Spleen (tissue), 10 donors: ENCODE data around the gene CDADC1. TPM values are rescaled to one million over a fixed set of nuclear protein-coding genes. Genes with fewer than 3 reads are reported as not detected.

ENCODE experiments used
- polyA plus RNA-seq, 3 donors: library from polyadenylated mRNA; stranded (reverse); fragments of 200-250 nt; gene quantifications; one replicate each; pipeline ENCODE4 v1.2.1, GENCODE V29; 2013
- total RNA-seq, 7 donors: library from RNA; depleted of rRNA in 3 of 7; stranded (reverse); fragments of >200 nt in 3 of 7; fragmentation: NEBNext Ultra II Directional in 4 of 7; extraction: Animal tissue kit (Norgen Biotek cat#: 25700) in 4 of 7; gene quantifications; one replicate each; pipeline versions ENCODE4 v1.1.0 to v1.2.1, GENCODE V29; 2016 to 2021
- donor health status: healthy with polysubstance abuse.
- donor health status: DM: no; HTN: no; CAD: no; lungs with moderate emphysema.
- donor health status: DM: no; HTN: no; CAD: no.
- donor health status: Bipolar disorder and iron deficiency.
- donor health status: healthy.
- donor health status: DM: no; HTN: no; CAD: no.
- donor health status: DM: yes; HTN: yes; CAD: no.

CDADC1 gene
- total and polyA plus RNA-seq, 10 donors, result 3.3 to 15.5 (median 10.8) TPM

Other genes starting within 250 kb of the CDADC1 start
- gene MLNR, start 27.6 kb upstream of the CDADC1 start, total RNA-seq, result under 1 TPM in 2 of 7 donors, not detected in 5; 0.37 to 0.40 TPM
- gene MLNR, start 27.6 kb upstream of the CDADC1 start, polyA plus RNA-seq, result not detected
- 1 to 10 TPM; 5.0 to 7.5 (median 6.2) TPM for gene CAB39L, start 196.1 kb downstream of the CDADC1 start, total RNA-seq
- 1 to 10 TPM; 1.6 to 3.2 (median 2.0) TPM for gene CAB39L, start 196.1 kb downstream of the CDADC1 start, polyA plus RNA-seq
- 10 to 100 TPM; 18.7 to 26.7 (median 21.9) TPM for gene SETDB2, start 196.3 kb downstream of the CDADC1 start, total RNA-seq
- 1 to 10 TPM; 5.4 to 6.4 (median 6.1) TPM for gene SETDB2, start 196.3 kb downstream of the CDADC1 start, polyA plus RNA-seq
- 10 to 100 TPM; 50.5 to 78.6 (median 67.0) TPM for gene PHF11, start 248.0 kb downstream of the CDADC1 start, total RNA-seq
- gene PHF11, start 248.0 kb downstream of the CDADC1 start, polyA plus RNA-seq, result 100 to 1,000 TPM in 1 of 3 donors, 10 to 100 TPM in 2; 85.9 to 117 (median 85.9) TPM